Lower leg skin (tissue), 4 donors: Measurements from ENCODE around the gene RPS15. TPM values are rescaled to one million over a fixed set of nuclear protein-coding genes. Genes with fewer than 3 reads are reported as not detected.

ENCODE experiments used
- DNase-seq, 2 donors: peaks; one replicate each; pipeline ENCODE4 v3.0.0-alpha.2; 2019; ENCODE audit warnings: low spot score in 2 of 2
- H3K4me3 ChIP-seq: fragments of 200-600 bp; sonication (generic); 2 replicates; pipeline ENCODE4 v1.5.1; 2017; ENCODE audit warnings: mild to moderate bottlenecking, low read depth; ENCODE audit not compliant: poor library complexity, severe bottlenecking
- CTCF ChIP-seq, 3 donors: fragments of 450-650 bp; IDR thresholded peaks; one replicate each; pipeline ENCODE4 v1.5.1; 2016; ENCODE audit warnings: antibody characterized with exemption in 3 of 3, mild to moderate bottlenecking in 3 of 3, moderate library complexity in 2 of 3
- POLR2A ChIP-seq, 2 donors: fragments of 450-650 bp; IDR thresholded peaks; one replicate each; pipeline ENCODE4 v1.6.1; 2016 to 2017; ENCODE audit warnings: antibody characterized with exemption in 2 of 2, mild to moderate bottlenecking in 1 of 2, moderate library complexity in 1 of 2
- WGBS, 2 donors: methylation state at CpG; one replicate each; pipeline ENCODE4 v1.1.5; 2018; 5-methylcytosine and 5-hydroxymethylcytosine counted together
- intact Hi-C: fragments of 100-400 bp; cut with DNase I; formaldehyde crosslinking; loops from one replicate; pipeline ENCODE4 v1.15.0; 2023; ENCODE audit warnings: low total_unique reads
- total RNA-seq, 4 donors: library from RNA; depleted of rRNA; stranded (reverse); fragments of >200 nt; gene quantifications; one replicate each; pipeline ENCODE4 v1.1.0, GENCODE V29; 2016

Gene RPS15
- total RNA-seq, 4 donors from 2014 or later: 2,226 to 7,190 (median 4,396) TPM

GRCh38 chr19:1422360-1422759 is 15.8 kb upstream of the RPS15 start:
- intact Hi-C loops: no loop called here
- WGBS, 2 donors: 67 to 70% methylated on average over 16 of the region's 16 CpGs
- TF ChIP-seq CTCF (IDR thresholded peaks at IDR 0.05) (no peak), POLR2A (IDR thresholded peaks at IDR 0.05) (no peak)
- DNase-seq: no peak
- H3K4me3 ChIP-seq: no peak overlapping the region

DNA sequence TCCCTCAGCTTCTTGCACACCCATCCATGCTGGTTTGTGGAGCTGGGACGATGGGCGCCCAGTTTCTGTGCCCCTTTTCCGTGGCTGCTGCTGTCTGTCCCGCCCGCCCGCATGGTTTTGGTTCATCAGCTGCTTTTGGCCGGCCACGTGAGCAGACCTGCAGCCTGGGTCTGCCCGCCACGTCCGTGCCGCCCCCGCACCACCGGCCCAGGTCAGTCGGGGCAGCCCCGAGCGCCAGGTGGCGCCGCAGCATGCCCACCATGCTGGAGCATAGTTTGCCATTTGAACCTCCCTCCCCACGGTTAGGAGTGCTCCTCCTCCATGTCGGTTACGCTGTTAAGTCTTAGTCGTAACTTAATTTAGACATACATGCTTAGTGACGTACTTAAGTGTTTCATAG is 15.3 kb upstream of the RPS15 start:
- no peak for DNase-seq
- intact Hi-C loops: no loop called here
- WGBS, 2 donors: 93 to 95% methylated on average over 19 to 24 of the region's 24 CpGs
- no peak for TF ChIP-seq CTCF (IDR thresholded peaks at IDR 0.05)
- no peak for TF ChIP-seq POLR2A (IDR thresholded peaks at IDR 0.05)
- no peak overlapping the region for H3K4me3 ChIP-seq

DNA sequence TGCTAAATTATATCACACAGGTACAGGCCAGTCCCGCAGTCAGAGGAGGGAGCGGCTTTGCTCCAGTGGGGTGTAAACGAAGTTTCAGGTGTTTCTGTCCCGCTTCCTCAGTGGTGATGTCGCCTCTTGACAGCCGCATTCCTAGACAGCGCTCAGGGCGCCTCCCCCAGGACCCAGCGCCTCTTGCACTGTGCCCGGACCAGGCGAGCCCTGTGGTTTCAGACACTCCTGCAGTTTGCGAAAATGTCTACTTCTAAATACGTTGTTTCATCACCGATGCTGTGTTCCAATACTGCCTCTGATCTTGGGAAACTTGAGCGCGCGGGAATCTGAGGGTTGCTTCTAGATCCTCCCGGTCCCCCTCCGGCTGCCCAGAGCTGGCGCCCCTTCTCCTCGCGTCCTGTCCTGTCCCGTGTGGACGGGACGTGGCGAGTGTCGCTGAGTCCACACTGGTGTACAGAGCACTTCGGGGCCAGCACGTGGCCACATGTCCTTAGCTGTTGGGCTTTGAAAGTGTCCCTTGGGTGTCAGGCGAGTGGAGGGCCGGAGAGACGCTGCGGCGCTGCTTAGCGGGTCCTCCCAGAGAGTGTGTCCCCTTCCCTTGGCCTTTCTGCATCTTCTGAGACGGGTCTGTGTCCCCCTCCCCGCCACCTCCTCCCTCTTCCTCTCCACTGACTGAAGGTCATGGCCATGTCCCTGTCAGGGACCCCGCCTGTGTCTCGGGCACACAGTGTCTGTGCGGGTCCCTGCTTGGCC is 14.6 kb upstream of the RPS15 start:
- no peak for DNase-seq
- TF ChIP-seq POLR2A (IDR thresholded peaks at IDR 0.05): no peak
- no peak for TF ChIP-seq CTCF (IDR thresholded peaks at IDR 0.05)
- H3K4me3 ChIP-seq: no peak overlapping the region
- intact Hi-C loops: no loop called here
- 92% methylated on average over 40 of the region's 40 CpGs for WGBS, 2 donors

- no peak overlapping the region for H3K4me3 ChIP-seq
- no peak for TF ChIP-seq POLR2A (IDR thresholded peaks at IDR 0.05)
- no peak for TF ChIP-seq CTCF (IDR thresholded peaks at IDR 0.05)
- DNase-seq: no peak
- WGBS, 2 donors: 62 to 72% methylated on average over 41 to 42 of the region's 42 CpGs
- intact Hi-C loops: no loop called here
These were observed 13.8 kb upstream of the RPS15 start for GRCh38 chr19:1424192-1424955.

- TF ChIP-seq POLR2A (IDR thresholded peaks at IDR 0.05) (no peak), CTCF (IDR thresholded peaks at IDR 0.05) (no peak)
- H3K4me3 ChIP-seq: no peak overlapping the region
- WGBS, 2 donors: 58 to 69% methylated on average over 27 to 33 of the region's 33 CpGs
- intact Hi-C loops: no loop called here
- no peak for DNase-seq
These were observed 12.9 kb upstream of the RPS15 start for GRCh38 chr19:1425102-1425837.
